HL-60 (cell line): ENCODE data around the gene MIPOL1.

Experiments used
- DNase-seq, 2 experiments: peaks; one replicate each; pipeline ENCODE4 v3.0.0-alpha.2; 2010 to 2020; ENCODE audit warnings: low read depth in 1 of 2, low spot score in 1 of 2
- H3K27ac ChIP-seq: fragments of 250-450 bp; sonication (Bioruptor Pico); replicated peaks from 2 replicates; pipeline ENCODE4 v1.5.1; 2020; ENCODE audit warnings: mild to moderate bottlenecking, moderate library complexity
- H3K27me3 ChIP-seq: fragments of 250-450 bp; sonication (Bioruptor Pico); 2 replicates; pipeline ENCODE4 v1.5.1; 2021; ENCODE audit warnings: mild to moderate bottlenecking, moderate library complexity; ENCODE audit not compliant: insufficient read depth, poor library complexity, severe bottlenecking
- H3K4me3 ChIP-seq: replicated peaks from 2 replicates; pipeline ENCODE4 v1.5.1; 2011; ENCODE audit warnings: mild to moderate bottlenecking, control low read depth, low read length; ENCODE audit not compliant: insufficient read depth
- GABPA ChIP-seq: IDR thresholded peaks from 2 replicates; pipeline ENCODE4 v1.6.1; 2012; ENCODE audit warnings: low read depth
- POLR2AphosphoS5 ChIP-seq: IDR thresholded peaks from 2 replicates; pipeline ENCODE4 v1.6.1; 2012; ENCODE audit warnings: low read depth
- SPI1 ChIP-seq: IDR thresholded peaks from 2 replicates; pipeline ENCODE4 v1.6.1; 2012; ENCODE audit warnings: low read depth, mild to moderate bottlenecking, borderline replicate concordance
- TF ChIP-seq, protein P1 (sequence below): IDR thresholded peaks from 2 replicates; pipeline ENCODE4 v1.6.1; 2012; ENCODE audit warnings: low read depth; ENCODE audit not compliant: insufficient replicate concordance
- TF ChIP-seq, protein P2 (sequence below): IDR thresholded peaks from one replicate; pipeline ENCODE4 v1.5.1; 2011; ENCODE audit warnings: low read length, control low read depth, inconsistent platforms; ENCODE audit not compliant: insufficient read depth

Gene MIPOL1

DNA sequence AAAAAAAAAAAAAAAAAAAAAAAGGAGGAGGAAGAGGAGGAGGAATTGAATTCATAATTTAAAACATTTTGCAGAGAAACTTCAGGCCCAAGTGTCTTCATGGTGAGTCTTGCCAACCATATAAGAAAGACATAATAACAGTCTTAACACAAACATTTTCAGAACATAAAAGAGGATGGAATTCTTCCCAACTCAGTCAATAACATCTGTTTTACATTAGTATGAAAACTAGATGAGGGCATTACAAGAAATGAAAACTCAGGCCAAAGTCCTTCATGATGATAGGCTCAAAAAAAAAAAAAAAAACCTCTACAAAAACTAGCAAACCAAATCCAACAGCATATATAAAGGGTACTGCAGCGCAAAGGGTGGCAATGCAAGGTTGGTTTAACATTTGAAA lies 245.7 kb downstream of the MIPOL1 start:
- no peak overlapping the region for H3K27ac ChIP-seq
- DNase-seq: no peak
- no peaks in the 10 kb centered on the region for H3K27me3 ChIP-seq
- no peak overlapping the region for H3K4me3 ChIP-seq
- TF ChIP-seq, protein P1, sequence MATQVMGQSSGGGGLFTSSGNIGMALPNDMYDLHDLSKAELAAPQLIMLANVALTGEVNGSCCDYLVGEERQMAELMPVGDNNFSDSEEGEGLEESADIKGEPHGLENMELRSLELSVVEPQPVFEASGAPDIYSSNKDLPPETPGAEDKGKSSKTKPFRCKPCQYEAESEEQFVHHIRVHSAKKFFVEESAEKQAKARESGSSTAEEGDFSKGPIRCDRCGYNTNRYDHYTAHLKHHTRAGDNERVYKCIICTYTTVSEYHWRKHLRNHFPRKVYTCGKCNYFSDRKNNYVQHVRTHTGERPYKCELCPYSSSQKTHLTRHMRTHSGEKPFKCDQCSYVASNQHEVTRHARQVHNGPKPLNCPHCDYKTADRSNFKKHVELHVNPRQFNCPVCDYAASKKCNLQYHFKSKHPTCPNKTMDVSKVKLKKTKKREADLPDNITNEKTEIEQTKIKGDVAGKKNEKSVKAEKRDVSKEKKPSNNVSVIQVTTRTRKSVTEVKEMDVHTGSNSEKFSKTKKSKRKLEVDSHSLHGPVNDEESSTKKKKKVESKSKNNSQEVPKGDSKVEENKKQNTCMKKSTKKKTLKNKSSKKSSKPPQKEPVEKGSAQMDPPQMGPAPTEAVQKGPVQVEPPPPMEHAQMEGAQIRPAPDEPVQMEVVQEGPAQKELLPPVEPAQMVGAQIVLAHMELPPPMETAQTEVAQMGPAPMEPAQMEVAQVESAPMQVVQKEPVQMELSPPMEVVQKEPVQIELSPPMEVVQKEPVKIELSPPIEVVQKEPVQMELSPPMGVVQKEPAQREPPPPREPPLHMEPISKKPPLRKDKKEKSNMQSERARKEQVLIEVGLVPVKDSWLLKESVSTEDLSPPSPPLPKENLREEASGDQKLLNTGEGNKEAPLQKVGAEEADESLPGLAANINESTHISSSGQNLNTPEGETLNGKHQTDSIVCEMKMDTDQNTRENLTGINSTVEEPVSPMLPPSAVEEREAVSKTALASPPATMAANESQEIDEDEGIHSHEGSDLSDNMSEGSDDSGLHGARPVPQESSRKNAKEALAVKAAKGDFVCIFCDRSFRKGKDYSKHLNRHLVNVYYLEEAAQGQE: no peak
- no peak for TF ChIP-seq GABPA
- TF ChIP-seq, protein P2, sequence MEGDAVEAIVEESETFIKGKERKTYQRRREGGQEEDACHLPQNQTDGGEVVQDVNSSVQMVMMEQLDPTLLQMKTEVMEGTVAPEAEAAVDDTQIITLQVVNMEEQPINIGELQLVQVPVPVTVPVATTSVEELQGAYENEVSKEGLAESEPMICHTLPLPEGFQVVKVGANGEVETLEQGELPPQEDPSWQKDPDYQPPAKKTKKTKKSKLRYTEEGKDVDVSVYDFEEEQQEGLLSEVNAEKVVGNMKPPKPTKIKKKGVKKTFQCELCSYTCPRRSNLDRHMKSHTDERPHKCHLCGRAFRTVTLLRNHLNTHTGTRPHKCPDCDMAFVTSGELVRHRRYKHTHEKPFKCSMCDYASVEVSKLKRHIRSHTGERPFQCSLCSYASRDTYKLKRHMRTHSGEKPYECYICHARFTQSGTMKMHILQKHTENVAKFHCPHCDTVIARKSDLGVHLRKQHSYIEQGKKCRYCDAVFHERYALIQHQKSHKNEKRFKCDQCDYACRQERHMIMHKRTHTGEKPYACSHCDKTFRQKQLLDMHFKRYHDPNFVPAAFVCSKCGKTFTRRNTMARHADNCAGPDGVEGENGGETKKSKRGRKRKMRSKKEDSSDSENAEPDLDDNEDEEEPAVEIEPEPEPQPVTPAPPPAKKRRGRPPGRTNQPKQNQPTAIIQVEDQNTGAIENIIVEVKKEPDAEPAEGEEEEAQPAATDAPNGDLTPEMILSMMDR: no peak
- no peak for TF ChIP-seq SPI1
- no peak for TF ChIP-seq POLR2AphosphoS5

DNA sequence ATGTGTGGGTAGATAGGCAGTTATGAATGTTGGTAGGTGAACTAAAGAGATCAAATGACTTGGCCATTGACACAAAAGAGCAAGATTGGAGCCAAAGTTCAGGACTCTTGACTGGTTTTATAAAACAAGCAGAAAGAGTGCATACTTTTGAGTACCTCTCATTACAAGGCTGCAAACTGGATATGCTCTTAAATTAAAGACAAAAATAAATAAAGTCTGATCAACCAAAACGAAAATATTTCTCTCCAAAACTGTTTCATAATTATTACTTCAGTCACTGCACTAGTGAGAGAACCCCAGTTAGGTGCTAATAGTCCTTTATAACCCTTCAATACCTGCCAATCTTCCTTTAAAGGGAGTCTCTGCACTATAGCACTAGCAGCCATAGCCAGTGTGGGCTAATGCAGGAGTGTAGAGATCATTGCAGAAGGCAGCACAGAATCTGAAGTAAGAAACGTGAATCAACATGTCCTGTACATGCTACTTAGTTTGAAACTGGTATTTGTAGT lies 250.2 kb downstream of the MIPOL1 start:
- H3K4me3 ChIP-seq: no peak overlapping the region
- no peak overlapping the region for H3K27ac ChIP-seq
- no peak for DNase-seq
- TF ChIP-seq, protein P1: no peak
- no peak for TF ChIP-seq GABPA
- no peak for TF ChIP-seq SPI1
- TF ChIP-seq, protein P2: no peak
- TF ChIP-seq POLR2AphosphoS5: no peak
- no peaks in the 10 kb centered on the region for H3K27me3 ChIP-seq

DNA sequence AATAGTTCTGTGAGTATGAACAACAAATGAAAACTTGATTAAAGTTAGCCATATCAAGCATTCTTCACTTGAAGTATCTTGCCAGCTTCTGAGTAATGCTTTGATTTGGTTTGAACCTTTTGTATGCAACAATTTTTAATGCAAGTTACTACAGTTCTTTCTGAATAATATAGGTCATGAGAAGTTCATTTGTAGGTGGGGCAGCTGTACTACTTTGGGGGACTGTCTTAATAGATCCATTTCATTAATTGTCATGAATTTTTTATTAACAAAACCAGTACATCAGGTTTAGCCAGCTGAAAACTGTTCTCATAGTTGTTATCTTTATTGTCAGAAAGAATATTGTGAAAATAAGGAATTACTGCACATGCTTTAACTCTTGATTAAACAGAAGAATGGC lies 254.6 kb downstream of the MIPOL1 start:
- H3K27me3 ChIP-seq: no peaks in the 10 kb centered on the region
- DNase-seq: no peak
- no peak overlapping the region for H3K27ac ChIP-seq
- no peak for TF ChIP-seq POLR2AphosphoS5
- TF ChIP-seq, protein P2: no peak
- TF ChIP-seq GABPA: no peak
- no peak for TF ChIP-seq SPI1
- TF ChIP-seq, protein P1: no peak
- no peak overlapping the region for H3K4me3 ChIP-seq
